SK-N-SH treated with all-trans-retinoic acid at 6 μM for 48 hours (cell line): ENCODE data around the gene NCDN.
"Not testable (repeated sequence)": the region's sequence is repeated elsewhere in the genome, so short reads cannot be mapped to it uniquely, and the experiment has no call there.

ENCODE experiments used
- ATAC-seq: fragments of 200-7000 bp; cut with Tn5 transposase; 3 replicates; pipeline ENCODE4 v1.9.1; 2020; ENCODE audit warnings: mild to moderate bottlenecking, moderate library complexity
- ARNTL ChIP-seq: fragments of 450-650 bp; formaldehyde crosslinking; IDR thresholded peaks from 2 replicates; pipeline ENCODE4 v1.5.0; 2020; ENCODE audit warnings: low read depth, mild to moderate bottlenecking, moderate library complexity, borderline replicate concordance
- BACH2 ChIP-seq: fragments of 250-450 bp; sonication (Bioruptor Pico); IDR thresholded peaks from 2 replicates; pipeline ENCODE4 v1.9.0; 2021; ENCODE audit warnings: mild to moderate bottlenecking, borderline replicate concordance
- CSDC2 ChIP-seq: fragments of 250-450 bp; sonication (Bioruptor Pico); IDR thresholded peaks from 2 replicates; pipeline ENCODE4 v1.5.0; 2020; ENCODE audit warnings: mild to moderate bottlenecking, moderate library complexity
- CSRNP3 ChIP-seq: fragments of 250-450 bp; sonication (Bioruptor Pico); IDR thresholded peaks from 2 replicates; pipeline ENCODE4 v1.5.1; 2021; ENCODE audit warnings: mild to moderate bottlenecking, moderate library complexity
- PATZ1 ChIP-seq: fragments of 250-450 bp; sonication (Bioruptor Pico); IDR thresholded peaks from 2 replicates; pipeline ENCODE4 v1.8.0; 2020; ENCODE audit warnings: mild to moderate bottlenecking, moderate library complexity, borderline replicate concordance
- POU6F1 ChIP-seq: fragments of 250-450 bp; sonication (Bioruptor Pico); IDR thresholded peaks from 2 replicates; pipeline ENCODE4 v1.8.0; 2021; ENCODE audit warnings: low read depth, mild to moderate bottlenecking, moderate library complexity, borderline replicate concordance
- PPARA ChIP-seq: fragments of 250-450 bp; sonication (Bioruptor Pico); IDR thresholded peaks from 2 replicates; pipeline ENCODE4 v1.5.0; 2020; ENCODE audit warnings: mild to moderate bottlenecking, borderline replicate concordance
- RARB ChIP-seq: fragments of 250-450 bp; sonication (Bioruptor Pico); IDR thresholded peaks from 2 replicates; pipeline ENCODE4 v1.8.0; 2021; ENCODE audit warnings: mild to moderate bottlenecking, moderate library complexity
- TCF4 ChIP-seq: fragments of 250-450 bp; sonication (Bioruptor Pico); IDR thresholded peaks from 2 replicates; pipeline ENCODE4 v1.8.0; 2021; ENCODE audit warnings: mild to moderate bottlenecking, moderate library complexity, borderline replicate concordance
- TSHZ2 ChIP-seq: fragments of 250-450 bp; sonication (Bioruptor Pico); IDR thresholded peaks from 2 replicates; pipeline ENCODE4 v1.5.0; 2020; ENCODE audit warnings: mild to moderate bottlenecking, moderate library complexity
- ZC3H10 ChIP-seq: fragments of 250-450 bp; sonication (Bioruptor Pico); IDR thresholded peaks from 2 replicates; pipeline ENCODE4 v1.5.1; 2021; ENCODE audit warnings: mild to moderate bottlenecking, moderate library complexity
- ZFP3 ChIP-seq: fragments of 250-450 bp; sonication (Bioruptor Pico); IDR thresholded peaks from 2 replicates; pipeline ENCODE4 v1.5.0; 2020; ENCODE audit warnings: mild to moderate bottlenecking, moderate library complexity
- ZFP30 ChIP-seq: fragments of 450-650 bp; formaldehyde crosslinking; IDR thresholded peaks from 2 replicates; pipeline ENCODE4 v1.5.0; 2022; ENCODE audit warnings: mild to moderate bottlenecking, moderate library complexity
- ZNF70 ChIP-seq: fragments of 450-650 bp; formaldehyde crosslinking; IDR thresholded peaks from 2 replicates; pipeline ENCODE4 v1.5.0; 2020; ENCODE audit warnings: mild to moderate bottlenecking, moderate library complexity
- ZNF8 ChIP-seq: fragments of 450-650 bp; formaldehyde crosslinking; IDR thresholded peaks from 2 replicates; pipeline ENCODE4 v1.5.0; 2020; ENCODE audit warnings: mild to moderate bottlenecking, moderate library complexity

The NCDN gene

GRCh38 chr1:35574125-35574654 lies 16.6 kb downstream of the NCDN start:
- TF ChIP-seq PATZ1 (CRISPR knock-in tag), result no peak
- TF ChIP-seq ARNTL (CRISPR knock-in tag), result no peak
- TF ChIP-seq BACH2 (CRISPR knock-in tag), result no peak
- no peak for TF ChIP-seq PPARA (CRISPR knock-in tag)
- TF ChIP-seq CSDC2 (CRISPR knock-in tag), result no peak
- no peak for TF ChIP-seq CSRNP3
- no peak for ATAC-seq

- ATAC-seq, result no peak
- TF ChIP-seq ZFP3 (CRISPR knock-in tag) (no peak), CSRNP3 (no peak), ZNF70 (CRISPR knock-in tag) (no peak), TSHZ2 (CRISPR knock-in tag) (no peak), ZC3H10 (CRISPR knock-in tag) (no peak), POU6F1 (CRISPR knock-in tag) (no peak), ZNF8 (CRISPR knock-in tag) (no peak)
Measured at GRCh38 chr1:35574655-35575415, 17.2 kb downstream of the NCDN start.

GRCh38 chr1:35575416-35575958 lies 17.9 kb downstream of the NCDN start:
- no peak for ATAC-seq
- TF ChIP-seq ZFP30 (CRISPR knock-in tag) (no peak), TCF4 (CRISPR knock-in tag) (no peak), ARNTL (CRISPR knock-in tag) (no peak), CSDC2 (CRISPR knock-in tag) (no peak), ZNF8 (CRISPR knock-in tag) (no peak)

- ATAC-seq, result no peak
- TF ChIP-seq TCF4 (CRISPR knock-in tag) (no peak), RARB (CRISPR knock-in tag) (no peak)
- TF ChIP-seq, all 23 proteins: peak for 0
Measured at GRCh38 chr1:35576061-35576765, 18.6 kb downstream of the NCDN start.

GRCh38 chr1:35576766-35577070 lies 19.1 kb downstream of the NCDN start:
- ATAC-seq, result not testable (repeated sequence)
